HG03565 (cell line): ENCODE results near the gene SLCO3A1.

Experiments used
- ATAC-seq: cut with Tn5 transposase; IDR thresholded peaks from one replicate; pipeline ENCODE4 v1.9.1; 2021; ENCODE audit warnings: mild to moderate bottlenecking, moderate library complexity; ENCODE audit not compliant: unreplicated experiment

Gene SLCO3A1

DNA sequence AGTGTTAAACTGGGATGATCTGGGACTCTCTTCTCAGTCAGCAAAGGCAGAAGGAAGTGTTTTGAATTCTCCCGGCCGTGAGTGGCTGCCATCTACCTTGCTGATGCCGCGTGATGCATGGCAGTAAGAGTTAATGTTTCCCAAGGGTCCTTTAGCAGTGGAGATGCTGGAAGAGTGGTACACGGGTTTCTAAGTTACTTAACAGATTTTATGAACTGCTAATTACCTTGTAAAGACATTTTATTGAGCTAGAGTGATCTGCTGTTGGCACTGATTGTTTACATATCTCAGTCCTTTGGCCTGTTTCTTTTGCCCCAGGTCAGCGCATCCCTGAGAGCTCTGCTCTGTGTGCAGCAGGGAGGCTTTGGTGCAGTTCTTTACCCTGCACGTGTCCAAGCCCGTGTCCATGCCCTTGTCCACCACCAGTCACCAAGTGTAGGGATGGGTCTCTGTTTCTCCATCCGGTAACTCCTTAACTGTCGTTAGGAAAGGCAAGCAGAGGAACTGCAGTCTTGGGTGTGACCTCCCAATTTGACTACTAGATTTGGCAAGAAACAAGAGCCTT lies 172.3 kb downstream of the SLCO3A1 start:
- ATAC-seq: no peak

- ATAC-seq: no peak
These were observed 174.8 kb downstream of the SLCO3A1 start for GRCh38 chr15:92028389-92028724.

DNA sequence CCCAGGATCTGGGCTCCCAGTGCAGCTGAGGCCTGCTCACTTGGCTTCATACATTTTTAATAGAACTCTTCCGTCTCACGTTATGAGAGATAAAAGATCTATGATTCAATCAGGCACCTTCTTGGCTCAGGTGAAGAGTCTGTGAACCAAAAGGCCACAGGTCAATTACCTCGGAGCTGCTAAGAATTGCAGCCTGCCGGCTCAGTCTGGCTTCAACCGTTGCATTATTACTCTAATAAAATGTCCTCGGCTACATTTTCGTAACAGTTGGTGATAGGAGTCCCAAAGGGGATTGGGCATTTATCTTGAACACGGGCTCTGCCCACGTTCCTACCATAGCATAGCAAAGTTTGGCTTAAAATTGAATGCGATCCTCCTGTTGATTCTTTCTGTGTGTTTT lies 176.3 kb downstream of the SLCO3A1 start:
- no peak for ATAC-seq

GRCh38 chr15:92033314-92033713 lies 179.8 kb downstream of the SLCO3A1 start:
- ATAC-seq: no peak

- ATAC-seq: no peak
These were observed 180.2 kb downstream of the SLCO3A1 start for GRCh38 chr15:92033723-92034122.

GRCh38 chr15:92034227-92034626 lies 180.7 kb downstream of the SLCO3A1 start:
- ATAC-seq: no peak

DNA sequence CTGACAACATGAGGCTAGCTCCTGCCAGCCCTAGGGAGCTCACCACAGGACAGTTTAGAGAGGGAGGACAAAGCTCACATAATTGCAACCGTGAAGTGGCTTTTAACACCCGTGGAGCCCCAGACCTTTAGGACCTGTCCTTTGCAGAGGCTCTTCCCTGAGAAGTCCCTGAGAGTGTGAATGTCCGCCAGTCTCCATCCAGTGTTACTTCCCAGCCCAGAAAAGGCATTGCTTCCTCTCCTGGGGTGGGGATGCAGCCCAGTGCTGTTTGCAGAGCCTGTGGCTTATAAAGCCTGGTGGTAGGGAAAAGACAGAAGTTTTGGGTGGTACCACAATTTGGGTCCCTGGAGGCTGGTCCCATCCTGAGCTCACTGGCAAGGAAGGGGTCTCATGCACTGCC lies 182.0 kb downstream of the SLCO3A1 start:
- ATAC-seq: no peak

DNA sequence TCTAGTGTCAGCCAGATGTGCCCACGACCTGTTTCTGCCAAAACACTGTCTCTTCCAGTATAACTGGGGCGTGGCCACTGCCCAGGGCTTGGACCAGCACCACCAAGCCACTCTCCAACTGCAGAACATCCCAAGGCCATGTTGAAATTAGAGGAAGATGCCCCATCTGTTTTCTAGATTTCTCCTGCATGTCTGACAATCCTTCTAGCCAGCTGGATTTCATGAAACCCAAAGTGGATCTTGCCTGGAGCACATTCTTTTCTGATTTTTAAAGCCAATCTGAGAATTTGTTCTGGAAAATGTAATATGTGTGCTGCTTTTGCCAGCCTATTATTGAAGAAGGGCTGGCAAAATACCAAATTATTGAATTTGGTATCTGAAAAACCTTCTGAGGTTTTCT lies 182.5 kb downstream of the SLCO3A1 start:
- ATAC-seq: no peak

GRCh38 chr15:92037491-92037890 lies 184.0 kb downstream of the SLCO3A1 start:
- no peak for ATAC-seq

DNA sequence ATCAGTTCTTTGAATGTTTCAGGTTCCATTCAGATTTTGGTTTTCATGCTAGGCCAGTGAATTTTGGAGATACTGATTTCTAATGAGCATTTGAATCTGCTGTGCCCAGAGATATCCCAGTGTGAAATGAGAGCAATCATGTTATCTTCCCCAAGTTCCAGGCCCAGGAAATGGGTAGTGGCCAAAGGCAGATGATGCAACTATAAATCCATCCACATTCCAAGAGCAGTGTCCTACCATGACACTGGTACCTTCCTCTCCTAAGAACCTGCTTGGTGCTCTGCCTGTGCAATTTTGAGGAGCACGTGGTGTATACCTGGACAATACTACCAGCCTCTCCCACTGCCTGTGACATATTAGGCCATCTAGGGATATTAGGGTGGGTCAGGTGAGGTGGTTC lies 186.8 kb downstream of the SLCO3A1 start:
- no peak for ATAC-seq

GRCh38 chr15:92041371-92041770 lies 187.9 kb downstream of the SLCO3A1 start:
- ATAC-seq: no peak

DNA sequence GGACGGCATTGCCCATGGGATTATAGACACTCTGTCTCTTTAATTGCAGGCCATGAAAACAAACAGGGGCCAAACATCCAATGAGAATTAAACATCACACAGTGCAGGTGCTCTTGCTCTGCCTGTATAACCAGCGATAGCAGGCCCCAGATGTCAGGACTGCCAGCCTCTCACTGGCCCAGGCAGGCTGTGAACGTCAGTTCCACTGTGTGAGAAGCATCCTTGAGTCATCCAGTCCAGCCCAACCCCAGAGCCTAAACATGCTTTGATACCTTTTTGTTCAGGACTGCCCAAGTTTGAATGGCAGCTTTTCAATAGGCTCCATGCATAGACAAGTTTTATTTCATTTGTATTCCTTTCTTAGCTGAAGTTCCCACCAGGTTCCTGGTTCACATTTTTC lies 189.8 kb downstream of the SLCO3A1 start:
- ATAC-seq: no peak

- ATAC-seq: no peak
These were observed 190.8 kb downstream of the SLCO3A1 start for GRCh38 chr15:92044203-92044909.

DNA sequence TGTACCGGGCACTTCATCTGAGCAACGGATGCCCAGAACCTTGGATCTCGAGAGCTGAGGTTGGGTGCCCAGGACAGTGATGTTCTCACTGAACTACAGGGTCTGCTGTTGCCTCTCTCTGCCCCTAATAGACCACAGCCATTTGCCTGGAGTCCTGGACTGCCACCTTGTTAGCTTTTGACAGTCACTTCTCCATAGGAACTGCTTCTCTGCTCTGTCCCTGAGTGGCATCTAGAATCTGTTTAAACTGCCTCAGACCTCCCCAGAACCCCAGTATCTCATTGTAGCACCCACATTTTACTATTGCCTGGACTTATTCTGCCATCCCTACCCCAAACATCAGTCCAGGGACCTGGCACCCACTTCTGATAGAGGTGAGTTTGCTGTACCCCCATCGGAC lies 194.4 kb downstream of the SLCO3A1 start:
- no peak for ATAC-seq

DNA sequence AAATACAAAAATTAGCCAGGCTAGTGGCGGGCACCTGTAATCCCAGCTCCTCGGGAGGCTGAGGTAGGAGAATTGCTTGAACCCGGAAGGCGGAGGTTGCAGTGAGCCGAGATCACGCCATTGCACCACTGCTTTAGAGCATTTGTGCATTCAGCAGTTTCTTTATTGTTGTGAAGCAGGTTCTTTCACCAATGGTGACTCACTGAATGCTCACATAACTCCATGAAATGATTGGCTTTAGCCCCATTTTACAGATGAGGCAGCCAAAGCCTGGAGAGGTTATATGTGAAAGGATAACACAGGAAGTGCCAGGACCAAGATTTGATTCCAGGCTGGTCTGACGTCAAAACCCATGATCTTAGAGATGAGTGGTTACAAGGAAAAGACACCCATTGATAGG lies 195.2 kb downstream of the SLCO3A1 start:
- no peak for ATAC-seq

DNA sequence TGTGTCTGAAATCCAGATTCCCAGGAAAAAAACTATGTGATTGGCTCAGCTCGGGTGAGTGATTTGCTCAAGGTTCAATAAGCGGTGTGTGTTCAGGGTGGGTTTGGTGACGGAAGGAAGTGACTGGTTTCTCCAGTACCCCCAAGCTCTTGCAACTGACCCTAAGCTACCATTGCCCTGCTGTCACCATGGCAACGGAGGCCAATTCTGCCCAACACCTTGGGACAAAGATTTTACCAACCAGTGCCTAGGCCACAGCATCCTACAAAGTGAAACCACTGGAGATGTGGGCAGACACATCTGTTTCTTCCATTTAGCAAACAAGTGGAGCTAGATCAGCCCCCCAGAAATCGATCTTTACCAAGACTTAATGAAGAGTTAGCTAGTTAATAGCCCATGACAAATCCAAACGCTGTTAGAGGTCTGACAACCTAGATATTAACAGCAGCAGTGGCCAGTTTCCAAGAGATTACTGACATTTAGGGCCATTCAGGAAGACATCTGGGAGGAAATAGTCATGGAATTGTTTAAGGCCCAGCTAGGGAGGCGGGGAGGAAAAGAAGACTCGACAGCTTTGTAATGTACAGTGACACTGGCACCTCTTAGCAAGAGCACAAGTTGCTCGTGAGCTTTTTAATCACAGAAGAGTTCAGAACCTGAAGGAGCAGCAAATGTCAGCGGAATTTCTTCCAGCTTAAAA lies 195.9 kb downstream of the SLCO3A1 start:
- no peak for ATAC-seq

- no peak for ATAC-seq
These were observed 196.9 kb downstream of the SLCO3A1 start for GRCh38 chr15:92050220-92050898.

DNA sequence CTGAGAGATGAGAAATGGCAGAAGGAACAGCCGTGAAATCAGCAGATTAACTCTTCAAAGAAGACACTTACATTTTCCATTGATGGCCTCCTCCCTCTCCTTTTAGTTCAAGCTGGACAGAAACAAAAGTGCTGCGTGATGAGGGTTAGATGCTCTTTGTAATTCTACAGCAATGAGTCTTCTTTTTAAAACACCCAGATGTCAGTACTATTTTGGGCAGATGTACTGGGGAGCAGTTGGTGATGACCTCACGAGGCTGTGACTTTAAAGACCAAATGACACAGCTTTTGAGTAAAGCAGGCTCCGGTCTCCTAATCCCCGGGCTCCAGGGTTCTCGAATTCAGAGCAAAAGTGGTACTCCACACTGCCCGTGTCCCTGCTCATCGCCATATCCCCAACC lies 198.2 kb downstream of the SLCO3A1 start:
- no peak for ATAC-seq

- no peak for ATAC-seq
These were observed 200.3 kb downstream of the SLCO3A1 start for GRCh38 chr15:92053753-92054316.

DNA sequence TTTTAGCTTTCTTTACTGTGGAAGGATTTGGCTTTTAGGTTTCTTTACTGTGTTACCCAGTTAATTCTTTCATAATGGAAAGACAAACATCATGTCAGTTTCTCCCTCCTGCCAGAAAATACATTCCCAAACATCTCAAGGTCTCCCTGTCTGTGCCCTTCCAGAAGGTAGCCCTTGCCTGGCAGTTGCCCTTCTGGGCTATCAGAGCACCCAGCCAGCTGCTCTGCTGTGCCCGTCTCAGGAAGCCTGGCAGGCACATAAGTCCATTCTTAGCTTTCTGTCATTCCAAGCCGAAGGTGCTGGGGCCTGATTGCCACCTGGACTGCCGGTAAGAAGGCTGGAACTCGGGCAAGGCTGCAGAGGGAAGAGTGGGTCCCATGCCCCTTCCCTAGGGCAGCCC lies 203.4 kb downstream of the SLCO3A1 start:
- ATAC-seq: no peak
